HT1080 (cell line): ENCODE measurements around the gene ACSM2A. TPM values are rescaled to one million over a fixed set of nuclear protein-coding genes. Genes with fewer than 3 reads are reported as not detected.
"Not testable (repeated sequence)": the region's sequence is repeated elsewhere in the genome, so short reads cannot be mapped to it uniquely, and the experiment has no call there.

ENCODE experiments used
- DNase-seq: peaks from one replicate; pipeline ENCODE4 v3.0.0-alpha.2; 2015; ENCODE audit warnings: low read depth
- total RNA-seq: library from RNA; depleted of rRNA; stranded (reverse); fragments of >200 nt; shearing (Covaris generic); gene quantifications from 2 replicates; pipeline ENCODE4 v1.2.3, GENCODE V29; 2014

ACSM2A gene
- total RNA-seq, 1 experiment from 2014 or later: not detected

GRCh38 chr16:20453633-20454032 is 2.3 kb downstream of the ACSM2A start:
- DNase-seq: not testable (repeated sequence)

- DNase-seq: not testable (repeated sequence)
These were observed 7.9 kb downstream of the ACSM2A start for GRCh38 chr16:20459227-20459626.

DNA sequence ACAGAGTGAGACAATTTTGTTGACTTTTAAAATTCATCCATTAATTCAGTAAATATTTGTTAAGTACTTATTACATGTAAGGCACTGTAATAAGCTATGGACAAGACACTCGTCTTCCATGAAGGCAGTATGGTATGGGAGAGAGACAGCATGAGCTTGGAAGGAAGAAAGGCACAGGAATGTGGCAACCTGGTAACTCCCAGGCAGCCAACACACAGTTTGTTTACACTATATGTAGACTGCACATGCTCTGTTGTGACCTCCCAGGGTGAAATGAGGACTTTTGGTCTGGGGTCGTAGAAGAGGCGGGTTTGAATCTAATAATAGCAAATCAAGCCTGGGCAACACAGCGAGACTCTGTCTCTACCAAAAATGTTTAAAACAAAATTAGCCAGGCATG is 9.0 kb downstream of the ACSM2A start:
- DNase-seq: not testable (repeated sequence)

DNA sequence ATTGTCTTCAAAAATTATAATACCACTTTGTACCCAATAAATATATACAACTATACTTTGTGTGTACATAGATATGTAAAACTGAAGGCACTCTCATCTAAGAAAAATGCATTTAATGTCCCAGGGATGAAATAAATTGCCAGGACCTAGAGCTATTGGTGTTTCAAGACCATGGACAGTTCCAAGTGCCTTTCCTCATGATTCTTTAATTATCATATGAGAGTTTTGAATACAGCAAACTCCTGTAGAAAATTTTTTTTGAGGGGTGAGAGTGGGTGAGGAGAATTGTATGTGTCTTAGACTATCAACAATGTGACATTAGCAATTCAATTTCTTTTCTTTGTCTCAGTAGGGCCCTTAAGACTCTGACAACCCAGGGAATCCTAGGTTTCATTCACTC is 17.6 kb downstream of the ACSM2A start:
- not testable (repeated sequence) for DNase-seq

DNA sequence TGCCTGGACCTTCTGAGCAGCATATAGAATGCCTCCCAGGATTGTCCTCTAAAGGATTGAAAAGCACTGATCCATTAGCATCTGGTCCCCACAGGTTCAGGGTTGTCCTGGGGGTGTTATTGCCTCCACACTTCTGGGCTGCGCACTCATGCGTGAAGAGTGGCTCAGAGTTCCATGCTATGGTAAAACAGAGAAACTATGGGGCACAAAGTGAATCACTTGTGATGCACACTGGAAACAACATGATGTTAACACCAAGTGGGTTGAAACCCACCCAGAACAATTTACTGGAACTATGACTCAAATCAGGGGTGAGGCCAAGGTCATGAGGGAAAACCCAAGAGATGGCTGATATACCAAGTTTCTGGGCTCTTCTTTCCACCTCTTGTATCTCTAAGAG is 18.6 kb downstream of the ACSM2A start:
- not testable (repeated sequence) for DNase-seq

- not testable (repeated sequence) for DNase-seq
These were observed 19.4 kb downstream of the ACSM2A start for GRCh38 chr16:20470732-20471131.

- not testable (repeated sequence) for DNase-seq
These were observed 25.9 kb downstream of the ACSM2A start for GRCh38 chr16:20477188-20477744.

GRCh38 chr16:20483989-20484388 is 32.7 kb downstream of the ACSM2A start:
- not testable (repeated sequence) for DNase-seq

- DNase-seq: no peak
These were observed 33.4 kb downstream of the ACSM2A start for GRCh38 chr16:20484726-20485125.

- DNase-seq: no peak
These were observed 34.1 kb downstream of the ACSM2A start for GRCh38 chr16:20485408-20485807.

DNA sequence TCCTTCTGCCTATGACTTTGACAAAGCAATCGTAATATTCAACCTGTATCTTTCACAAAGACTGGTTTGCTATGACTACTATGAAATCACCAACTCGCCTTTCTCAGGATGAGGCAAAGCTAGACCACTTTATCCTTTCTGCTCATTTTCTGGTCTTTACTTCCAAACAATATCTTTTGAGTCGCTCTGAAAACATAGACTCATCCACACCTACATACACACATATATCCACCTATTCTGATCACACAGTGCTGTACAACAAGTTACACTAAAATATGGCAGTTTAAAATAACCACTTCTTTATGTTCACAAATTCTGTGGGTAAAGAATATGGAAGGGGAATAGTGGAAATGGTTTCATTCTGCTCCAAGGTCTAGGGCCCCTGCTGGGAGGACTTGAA is 39.7 kb downstream of the ACSM2A start:
- not testable (repeated sequence) for DNase-seq

GRCh38 chr16:20491448-20491847 is 40.1 kb downstream of the ACSM2A start:
- DNase-seq: not testable (repeated sequence)

DNA sequence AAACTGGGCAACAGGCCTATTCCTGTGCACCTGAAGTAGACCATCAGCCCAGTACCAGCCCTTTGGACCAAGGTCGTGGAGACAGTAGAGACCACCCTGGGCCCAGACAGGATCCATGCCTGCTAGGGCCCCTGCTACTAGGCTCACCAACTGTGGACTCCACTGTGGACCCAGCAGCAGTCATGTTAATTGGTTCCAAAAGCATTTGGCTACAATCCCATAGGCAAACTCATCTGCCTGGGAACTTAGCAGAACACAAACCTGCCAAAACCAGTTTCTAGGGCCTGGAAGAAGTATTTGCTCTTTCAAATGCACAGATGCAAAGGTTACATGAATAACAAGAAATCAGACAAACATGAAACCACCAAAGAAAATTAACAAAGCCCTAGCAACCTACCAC is 53.1 kb downstream of the ACSM2A start:
- DNase-seq: no peak

DNA sequence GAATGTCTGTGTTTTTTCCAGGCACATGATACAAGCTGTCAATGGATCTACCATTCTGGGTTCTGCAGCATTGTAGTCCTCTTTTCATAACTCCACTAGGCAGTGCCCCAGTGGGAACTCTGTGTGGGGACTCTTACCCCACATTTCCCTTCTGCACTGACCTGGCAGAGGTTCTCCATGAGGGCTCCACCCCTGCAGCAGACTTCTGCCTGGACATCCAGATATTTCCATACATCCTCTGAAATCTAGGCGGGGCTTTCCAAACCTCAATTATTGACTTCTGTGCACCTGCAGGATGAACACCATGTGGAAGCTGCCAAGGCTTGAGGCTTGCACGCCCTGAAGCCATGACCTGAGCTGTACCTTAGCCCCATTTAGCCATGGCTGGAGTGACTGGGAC is 56.0 kb downstream of the ACSM2A start:
- DNase-seq: no peak

DNA sequence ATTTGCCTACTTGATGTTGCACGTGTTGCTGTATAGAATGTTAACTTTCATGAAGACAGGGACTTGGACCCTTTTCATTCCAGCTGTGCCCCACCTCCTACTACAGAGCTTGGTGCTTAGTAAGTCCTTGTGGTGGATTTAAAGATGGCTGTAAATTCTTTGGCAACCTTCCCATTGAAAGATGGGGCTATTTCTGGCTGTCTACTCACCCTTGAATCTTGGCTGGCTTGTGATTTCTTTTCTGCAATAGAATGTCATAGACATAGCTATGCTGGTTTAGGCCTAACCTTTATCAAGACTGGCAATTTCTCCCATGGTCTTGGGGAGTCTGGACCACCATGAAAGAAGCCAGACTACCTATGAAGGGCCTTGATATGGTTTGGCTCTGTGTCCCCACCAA is 59.0 kb downstream of the ACSM2A start:
- peak; percentile 1 for DNase-seq

DNA sequence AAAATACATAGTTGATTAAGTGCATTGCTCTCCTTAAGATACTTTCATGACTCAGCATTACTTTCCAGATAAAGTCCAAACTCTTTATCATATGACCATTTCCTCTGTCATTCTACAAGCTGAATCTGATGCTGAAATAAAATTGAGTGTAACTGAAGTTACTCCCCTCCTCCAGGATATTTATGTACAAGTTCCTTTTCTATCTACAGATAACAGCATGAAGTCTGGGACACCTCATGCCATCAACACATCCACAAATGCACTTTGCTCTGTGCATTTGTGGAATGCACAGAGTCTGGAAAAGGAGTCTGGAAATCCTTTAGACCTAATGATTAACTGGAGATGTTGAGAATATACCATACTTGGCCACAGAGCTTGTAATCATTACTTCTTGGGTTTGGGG is 64.4 kb downstream of the ACSM2A start:
- no peak for DNase-seq

- no peak for DNase-seq
These were observed 65.8 kb downstream of the ACSM2A start for GRCh38 chr16:20517149-20517548.

DNA sequence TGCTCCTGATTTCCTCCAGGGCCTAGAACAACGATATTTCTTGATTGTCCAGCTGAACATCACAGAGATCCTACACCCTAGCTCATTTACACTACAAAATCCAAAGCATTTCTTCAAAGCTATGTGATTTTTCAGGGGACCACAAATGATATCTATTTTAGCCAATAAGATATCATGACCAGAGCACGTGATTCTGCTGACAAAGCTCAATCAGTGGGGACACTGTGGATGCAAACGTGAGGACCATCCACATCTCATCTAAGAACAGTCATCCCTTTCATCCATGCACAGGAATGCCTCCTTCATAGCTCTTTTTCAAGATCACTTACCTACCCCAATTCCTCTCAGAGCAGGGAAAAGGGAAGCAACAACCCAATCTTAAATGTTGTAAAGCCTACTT is 67.9 kb downstream of the ACSM2A start:
- DNase-seq: no peak

- DNase-seq: no peak
These were observed 68.8 kb downstream of the ACSM2A start for GRCh38 chr16:20520103-20520502.

- DNase-seq: not testable (repeated sequence)
These were observed 80.5 kb downstream of the ACSM2A start for GRCh38 chr16:20531795-20532194.

DNA sequence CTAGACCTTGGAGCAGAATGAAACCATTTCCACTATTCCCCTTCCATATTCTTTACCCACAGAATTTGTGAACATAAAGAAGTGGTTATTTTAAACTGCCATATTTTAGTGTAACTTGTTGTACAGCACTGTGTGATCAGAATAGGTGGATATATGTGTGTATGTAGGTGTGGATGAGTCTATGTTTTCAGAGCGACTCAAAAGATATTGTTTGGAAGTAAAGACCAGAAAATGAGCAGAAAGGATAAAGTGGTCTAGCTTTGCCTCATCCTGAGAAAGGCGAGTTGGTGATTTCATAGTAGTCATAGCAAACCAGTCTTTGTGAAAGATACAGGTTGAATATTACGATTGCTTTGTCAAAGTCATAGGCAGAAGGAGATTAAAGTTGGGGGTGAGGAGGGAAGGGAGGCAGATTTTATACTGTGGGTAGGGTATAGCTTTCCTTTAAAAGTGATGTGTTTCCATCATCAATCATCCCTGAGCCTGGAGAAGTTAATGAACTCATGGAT is 81.0 kb downstream of the ACSM2A start:
- not testable (repeated sequence) for DNase-seq

DNA sequence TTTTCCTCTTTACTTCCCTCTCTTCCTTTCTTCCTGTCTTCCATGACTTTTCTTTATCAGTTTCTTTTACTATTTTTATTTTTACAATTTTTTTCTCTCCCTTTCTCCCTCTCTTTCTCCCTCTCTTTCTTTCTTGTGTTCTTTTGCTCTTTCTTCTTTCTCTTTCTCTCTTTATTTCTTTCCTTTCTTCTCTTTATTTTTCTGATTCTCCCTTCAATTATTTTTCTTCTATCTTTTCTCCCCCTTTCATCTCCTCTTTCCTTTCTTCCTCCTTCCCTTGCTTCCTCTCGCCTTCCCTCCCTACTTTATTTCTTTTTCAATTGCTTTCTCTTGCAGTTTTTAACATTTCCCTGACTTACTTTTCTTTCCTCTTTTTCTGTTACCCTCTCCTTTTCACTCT is 85.3 kb downstream of the ACSM2A start:
- DNase-seq: not testable (repeated sequence)
